HT1080 (cell line): ENCODE data around the gene GNPDA1. TPM values are rescaled to one million over a fixed set of nuclear protein-coding genes. Genes with fewer than 3 reads are reported as not detected.

ENCODE experiments used
- DNase-seq: peaks from one replicate; pipeline ENCODE4 v3.0.0-alpha.2; 2015; ENCODE audit warnings: low read depth
- total RNA-seq: library from RNA; depleted of rRNA; stranded (reverse); fragments of >200 nt; shearing (Covaris generic); gene quantifications from 2 replicates; pipeline ENCODE4 v1.2.3, GENCODE V29; 2014

The GNPDA1 gene
- total RNA-seq, 1 experiment from 2014 or later = 93.7 TPM

- peak; percentile 68 for DNase-seq
Measured at GRCh38 chr5:142024771-142025304, 12.0 kb upstream of the GNPDA1 start.

- no peak for DNase-seq
Measured at GRCh38 chr5:142023836-142024235, 11.0 kb upstream of the GNPDA1 start.

GRCh38 chr5:142020122-142020659 is 7.4 kb upstream of the GNPDA1 start:
- DNase-seq = no peak

DNA sequence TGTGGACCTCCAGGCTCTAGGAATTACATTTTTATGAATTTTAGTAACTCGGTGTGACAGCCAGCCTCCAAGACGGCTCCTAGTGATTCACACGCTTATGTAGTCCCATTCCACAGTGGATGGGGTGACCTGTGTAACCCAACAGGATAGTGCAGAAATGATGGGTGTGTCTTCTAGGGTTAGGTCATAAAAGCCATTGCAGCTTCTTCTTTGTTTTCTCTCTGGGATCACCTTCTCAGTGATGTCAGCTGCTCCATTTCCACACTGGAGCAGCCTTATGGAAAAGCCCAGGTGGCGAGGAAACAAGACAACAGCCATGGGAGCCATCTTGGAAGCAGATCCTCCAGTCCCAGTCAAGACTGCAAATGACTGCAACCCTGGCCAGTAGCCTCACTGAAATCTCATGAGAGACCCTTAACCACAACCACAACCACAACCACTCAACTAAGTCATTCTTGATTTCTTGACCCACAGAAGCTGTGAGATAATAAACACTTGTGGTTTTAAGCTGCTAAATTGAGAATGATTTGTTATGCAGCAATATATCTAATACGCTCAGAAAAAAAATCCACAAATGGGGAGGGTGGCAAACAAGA is 5.1 kb upstream of the GNPDA1 start:
- DNase-seq = peak; percentile 55

DNA sequence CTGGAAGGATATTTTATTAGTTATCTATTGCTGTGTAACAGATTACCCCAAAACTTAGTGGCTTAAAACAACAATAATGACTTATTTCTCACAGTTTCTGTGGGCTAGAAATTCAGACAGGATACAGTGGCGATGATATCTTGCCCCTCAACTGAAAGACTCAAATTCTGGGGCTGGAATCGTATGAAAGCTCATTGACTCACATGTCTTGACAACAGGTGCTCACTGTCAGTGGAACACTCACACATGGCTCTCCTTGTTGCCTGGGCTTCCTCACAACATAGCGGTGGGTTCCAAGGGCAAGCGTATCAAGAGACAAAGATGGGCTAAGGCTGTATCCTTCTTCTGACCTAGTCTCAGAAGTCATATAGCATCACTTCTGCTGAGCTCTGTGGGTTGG is 3.7 kb upstream of the GNPDA1 start:
- no peak for DNase-seq

DNA sequence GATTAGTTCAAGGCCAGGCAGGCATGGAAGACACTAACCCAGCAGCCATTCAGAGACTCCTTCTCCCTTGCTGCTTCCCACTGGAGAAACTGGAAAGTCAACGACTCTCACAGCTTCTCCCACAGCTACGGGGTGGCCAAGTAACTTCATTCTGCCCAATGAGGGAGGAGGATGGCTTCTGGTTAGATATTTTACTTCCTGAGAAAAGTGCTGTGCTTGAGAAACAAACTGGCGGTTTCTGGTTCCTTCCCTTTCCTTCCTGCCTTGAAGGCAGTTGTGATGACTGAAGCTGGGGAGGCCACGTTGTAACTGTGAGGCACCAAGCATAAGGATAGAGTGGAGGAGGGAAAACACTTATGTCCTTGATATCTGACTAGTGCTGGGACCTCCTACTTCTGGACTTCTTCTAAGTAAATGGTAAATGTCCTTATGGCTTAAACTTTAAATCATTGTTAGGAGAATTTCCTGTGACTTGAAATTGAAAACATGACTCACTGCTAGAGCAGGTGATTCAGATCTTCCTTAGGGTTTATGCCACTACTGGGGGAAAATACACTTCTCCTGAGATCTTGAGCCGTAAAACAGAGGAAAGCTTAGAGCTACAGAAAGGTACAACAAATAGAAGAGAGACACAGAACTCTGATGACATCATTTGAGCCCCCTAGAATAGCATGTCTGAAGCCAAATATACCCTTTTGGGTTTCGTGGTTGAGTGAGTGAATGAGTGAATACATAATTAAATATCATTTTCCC is 3.1 kb upstream of the GNPDA1 start:
- peak; percentile 93 for DNase-seq

GRCh38 chr5:142014911-142015584 is 2.2 kb upstream of the GNPDA1 start:
- peak; percentile 89 for DNase-seq

GRCh38 chr5:142013734-142014521 is 1.1 kb upstream of the GNPDA1 start:
- peak; percentile 55 for DNase-seq

DNA sequence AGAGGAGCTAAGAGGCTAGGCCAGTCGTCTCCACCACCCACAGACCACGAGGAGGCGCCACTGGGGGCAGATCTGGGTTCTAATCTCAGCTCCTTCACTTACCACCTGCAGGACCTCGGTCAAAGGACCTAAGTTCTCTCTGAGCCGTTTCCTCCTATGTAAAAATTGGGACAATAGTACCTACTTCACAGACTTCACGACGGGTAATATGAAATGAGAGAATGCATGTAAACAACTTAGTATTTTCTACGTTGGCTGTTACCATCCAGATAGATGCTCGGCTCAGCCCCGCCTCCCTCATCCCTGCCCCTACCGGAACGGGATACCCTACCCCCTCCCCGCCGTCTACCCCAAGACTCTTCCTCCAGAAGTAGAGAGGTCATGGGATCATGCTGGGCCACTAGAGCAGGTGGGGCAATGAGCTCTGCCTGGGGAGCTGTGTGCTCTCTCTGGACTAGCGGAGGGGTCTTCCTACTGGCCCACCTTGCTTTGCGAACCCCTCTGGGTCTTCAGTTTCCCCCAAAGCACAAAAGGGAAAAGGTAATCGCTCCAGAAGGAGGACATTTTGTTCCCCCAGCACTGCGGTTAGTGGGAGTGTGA is 541 bp downstream of the GNPDA1 start:
- peak; percentile 66 for DNase-seq

DNA sequence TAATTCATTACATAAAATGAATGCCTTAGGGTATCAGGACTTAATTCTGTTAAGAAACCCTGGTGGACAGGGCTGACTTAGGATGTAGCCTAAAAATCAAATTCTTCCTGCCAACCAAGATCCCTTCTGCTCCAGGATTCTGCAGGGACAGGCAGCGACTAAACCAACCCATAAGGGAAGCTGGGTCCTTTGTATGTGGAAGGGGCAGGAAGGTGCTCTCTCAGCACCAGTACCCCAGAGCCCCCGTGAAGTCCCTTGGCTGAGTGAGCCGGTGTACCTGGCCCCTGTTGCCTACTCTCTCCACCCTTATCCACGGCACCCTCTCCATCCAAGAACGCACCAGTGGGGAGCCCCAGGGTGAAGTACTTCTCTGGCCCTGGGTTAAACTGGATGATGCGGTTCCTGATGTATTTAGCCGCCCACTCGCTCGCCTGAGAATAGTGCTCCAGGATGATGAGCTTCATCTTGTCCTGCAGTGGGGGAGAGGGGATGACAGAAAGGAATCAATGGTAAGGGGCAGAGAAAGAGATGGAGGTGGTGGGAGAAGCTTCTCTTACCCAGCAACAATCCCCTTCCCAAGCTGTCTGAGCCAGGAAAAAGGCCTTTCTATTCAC is 1.1 kb downstream of the GNPDA1 start:
- no peak for DNase-seq

DNA sequence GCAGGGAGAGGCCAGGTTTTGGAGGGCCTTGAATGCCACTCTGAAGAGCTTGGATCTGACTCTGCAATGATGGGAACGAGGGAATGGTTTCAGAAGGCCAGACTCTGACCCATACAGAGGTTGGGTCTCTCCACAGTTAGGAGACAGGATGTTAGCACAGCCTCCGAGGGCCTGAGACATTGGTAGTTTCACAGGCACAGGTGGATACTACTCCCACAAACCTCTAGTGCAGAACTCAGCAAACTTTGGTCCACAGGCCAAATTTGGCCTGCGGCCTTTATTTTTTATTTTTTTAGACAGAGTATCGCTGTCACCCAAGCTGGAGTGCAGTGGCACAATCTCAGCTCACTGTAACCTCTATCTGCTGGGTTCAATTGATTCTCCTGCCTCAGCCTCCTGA is 2.9 kb downstream of the GNPDA1 start:
- DNase-seq = no peak

DNA sequence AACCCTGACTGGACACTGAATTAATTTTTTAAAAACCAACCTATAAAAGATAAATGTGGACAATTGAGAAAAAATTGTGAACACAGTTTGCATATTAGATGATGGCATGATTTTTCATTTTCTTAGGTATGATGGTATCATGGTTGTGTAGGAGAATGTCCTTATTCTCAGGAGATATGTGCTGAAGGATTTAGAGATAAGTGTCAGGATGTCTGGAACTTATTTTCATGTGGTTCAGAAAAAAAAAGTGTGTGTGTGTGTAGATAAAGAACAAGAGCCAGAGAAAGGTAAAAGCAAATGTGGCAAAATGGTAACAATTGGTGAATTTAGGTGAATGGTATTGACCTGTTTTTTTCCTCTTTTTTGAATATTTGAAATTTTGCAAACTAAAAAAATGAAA is 4.0 kb downstream of the GNPDA1 start:
- DNase-seq = no peak

DNA sequence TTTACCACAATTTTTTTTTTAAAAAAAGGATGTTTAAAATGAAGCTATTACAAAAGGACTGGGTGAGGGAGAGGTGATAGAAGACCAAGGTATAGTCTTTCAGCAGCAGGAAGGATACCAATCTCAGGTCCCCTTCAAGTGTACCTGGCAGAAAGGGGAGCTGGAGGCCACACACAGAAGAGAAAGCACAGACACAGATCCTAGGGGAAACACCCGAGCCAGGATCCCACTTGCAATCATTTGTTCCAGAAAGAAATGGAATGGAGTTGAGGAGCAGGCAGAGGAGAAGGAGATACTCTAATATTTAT is 5.6 kb downstream of the GNPDA1 start:
- DNase-seq = no peak

GRCh38 chr5:142006363-142007236 is 6.2 kb downstream of the GNPDA1 start:
- DNase-seq = no peak

DNA sequence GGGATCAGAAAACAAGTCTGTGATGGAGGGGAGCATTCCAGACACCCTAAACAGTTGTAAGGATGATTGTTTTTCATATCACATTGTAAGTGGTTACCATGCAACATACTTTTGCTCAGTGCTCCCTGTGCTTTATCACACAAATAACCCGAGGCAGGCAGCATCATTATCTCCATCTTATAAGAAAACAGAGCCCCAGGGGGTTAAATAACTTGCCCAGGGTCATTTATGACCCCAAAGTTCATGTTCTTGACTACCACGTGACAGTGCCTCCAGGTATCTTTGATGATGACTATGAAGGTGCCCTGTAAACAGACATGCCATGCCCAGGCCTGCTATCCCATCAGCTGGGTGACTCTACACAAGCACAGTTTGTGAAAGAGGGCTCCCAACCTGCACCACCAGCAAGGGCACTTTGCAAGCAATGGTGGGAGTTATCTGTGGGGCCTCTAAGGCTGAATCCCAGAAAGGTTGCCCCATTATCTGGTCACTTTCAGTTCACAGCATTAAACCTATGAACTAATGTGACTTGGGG is 9.5 kb downstream of the GNPDA1 start:
- DNase-seq = no peak

GRCh38 chr5:142000704-142001484 is 11.9 kb downstream of the GNPDA1 start:
- no peak for DNase-seq

GRCh38 chr5:142000173-142000572 is 12.7 kb downstream of the GNPDA1 start:
- no peak for DNase-seq

DNA sequence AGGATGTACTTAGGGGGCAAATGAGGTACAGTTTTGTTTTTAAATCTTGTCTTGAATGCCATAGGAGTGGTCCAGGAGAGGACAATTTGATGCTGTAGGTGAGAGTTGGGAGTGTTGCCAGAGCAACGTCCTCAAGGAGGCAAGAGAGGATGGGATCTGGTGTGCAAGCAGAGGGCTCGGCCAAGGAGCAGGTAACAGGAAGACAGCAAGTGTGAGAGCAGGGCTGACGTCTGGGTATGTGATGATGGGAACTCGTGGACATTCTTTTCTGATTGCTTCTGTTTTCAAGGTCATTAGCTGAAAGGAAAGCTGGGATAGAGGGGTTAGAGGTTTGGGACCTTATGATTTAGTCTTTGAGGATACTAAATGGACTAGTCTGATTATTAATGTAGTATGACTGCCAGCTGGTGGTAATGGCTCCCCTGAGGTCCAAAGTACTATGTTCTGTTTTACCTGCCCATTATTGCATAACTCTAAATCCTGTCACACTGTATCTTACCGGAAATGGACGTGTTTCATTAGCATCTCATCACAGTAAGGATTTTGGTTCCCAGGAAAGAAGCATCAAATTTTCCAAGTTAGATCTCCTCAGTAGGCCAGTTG is 15.4 kb downstream of the GNPDA1 start:
- DNase-seq = no peak
